ENCODE data around the gene DUSP9.

DUSP9 gene

DNA sequence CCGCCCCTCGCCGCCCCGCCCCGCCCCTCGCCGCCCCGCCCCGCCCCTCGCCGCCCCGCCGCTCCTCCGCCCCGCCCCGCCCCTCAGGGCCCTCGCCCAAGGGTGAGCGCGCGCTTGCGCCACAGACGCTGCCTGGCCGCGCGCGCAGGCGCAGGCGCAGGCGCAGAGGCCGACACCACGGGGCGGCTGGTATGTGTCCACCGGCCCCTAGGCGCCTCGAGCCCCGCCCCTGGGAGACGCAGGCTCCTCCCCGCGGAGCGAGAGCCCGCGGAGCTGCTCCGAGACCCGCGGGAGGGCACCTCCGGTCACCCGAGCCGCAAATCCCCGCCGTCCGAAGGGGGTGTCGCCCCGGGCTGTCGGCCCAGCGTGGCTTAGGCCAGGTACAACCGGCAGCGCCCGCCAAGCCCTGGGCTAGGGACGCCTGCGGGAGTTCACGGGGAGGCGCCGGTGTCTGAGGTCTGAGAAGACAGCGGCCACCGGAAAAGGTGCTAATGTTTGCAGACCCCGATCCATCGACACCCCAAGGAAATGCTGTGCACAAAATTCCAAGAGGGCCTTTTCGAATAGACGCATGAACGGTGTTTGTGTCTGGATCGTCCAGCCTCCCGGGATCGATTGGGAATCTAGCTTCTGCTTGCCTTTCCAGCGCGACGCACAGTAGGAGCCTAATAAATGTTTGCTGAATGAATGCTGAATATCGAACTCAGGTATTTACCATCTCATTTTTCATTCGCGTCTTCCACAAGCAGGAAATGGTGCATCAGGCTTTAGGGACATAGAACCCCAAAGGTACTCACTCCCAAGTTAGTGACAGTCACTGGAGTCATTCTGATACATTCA lies 47.6 kb upstream of the DUSP9 start (continued):
- no peak for TF ChIP-seq ZNF48 (tag by site-specific recombination; IDR thresholded peaks at IDR 0.05)
- peak; percentile 46 for TF ChIP-seq ZBTB17 (tag by site-specific recombination; IDR thresholded peaks at IDR 0.05)
- TF ChIP-seq, protein P1, sequence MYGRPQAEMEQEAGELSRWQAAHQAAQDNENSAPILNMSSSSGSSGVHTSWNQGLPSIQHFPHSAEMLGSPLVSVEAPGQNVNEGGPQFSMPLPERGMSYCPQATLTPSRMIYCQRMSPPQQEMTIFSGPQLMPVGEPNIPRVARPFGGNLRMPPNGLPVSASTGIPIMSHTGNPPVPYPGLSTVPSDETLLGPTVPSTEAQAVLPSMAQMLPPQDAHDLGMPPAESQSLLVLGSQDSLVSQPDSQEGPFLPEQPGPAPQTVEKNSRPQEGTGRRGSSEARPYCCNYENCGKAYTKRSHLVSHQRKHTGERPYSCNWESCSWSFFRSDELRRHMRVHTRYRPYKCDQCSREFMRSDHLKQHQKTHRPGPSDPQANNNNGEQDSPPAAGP (tag by site-specific recombination; IDR thresholded peaks at IDR 0.05), result peak; percentile 38; the same call in 1 of the 2 replicates
- peak; percentile 67; the same call in 1 of the 2 replicates for TF ChIP-seq ZSCAN16 (tag by site-specific recombination; IDR thresholded peaks at IDR 0.05)
- TF ChIP-seq ZNF335 (tag by site-specific recombination; conservative IDR thresholded peaks at IDR 0.05), result peak; percentile 50
- no peak for TF ChIP-seq ZNF221 (tag by site-specific recombination; IDR thresholded peaks at IDR 0.05; ENCODE audit: borderline replicate concordance)
- peak; percentile 59 for TF ChIP-seq ZIC2 (tag by site-specific recombination; IDR thresholded peaks at IDR 0.05)
- TF ChIP-seq ZEB2 (tag by site-specific recombination; IDR thresholded peaks at IDR 0.05), result peak; percentile 83
- peak; percentile 22; the same call in 1 of the 2 replicates for TF ChIP-seq SP3 (tag by site-specific recombination; IDR thresholded peaks at IDR 0.05)
- TF ChIP-seq ZBTB8A (tag by site-specific recombination; IDR thresholded peaks at IDR 0.05), result peak; percentile 81
- TF ChIP-seq ZNF501 (tag by site-specific recombination; IDR thresholded peaks at IDR 0.05), result no peak

DNA sequence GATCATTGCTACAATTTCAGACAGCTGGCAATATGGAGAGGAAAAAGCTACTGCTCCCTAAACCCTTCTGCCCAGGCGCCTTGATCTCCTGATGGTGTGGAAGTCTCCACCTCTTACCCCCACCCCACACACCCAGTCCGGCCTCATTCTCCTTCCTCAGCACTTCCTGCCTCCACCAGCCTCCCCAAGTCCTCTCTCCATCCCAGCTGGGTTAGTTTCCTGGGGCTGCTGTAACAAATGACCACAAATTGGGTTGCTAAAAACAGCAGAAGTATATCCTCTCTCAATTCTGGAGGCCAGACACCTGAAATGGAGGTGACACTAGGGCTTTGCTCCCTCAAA lies 47.0 kb upstream of the DUSP9 start:
- Histone ChIP-seq H3K9me3 (ENCODE audit: control insufficient read depth, insufficient read depth, low read depth, low read length) (no peaks in the 10 kb centered on the region), H3K4me3 (ENCODE audit: low read depth, low read length) (peak overlapping the region; percentile 59), H3K36me3 (ENCODE audit: control insufficient read depth in 2 of 2, insufficient read depth in 1 of 2, low read length in 2 of 2) (peaks cover 0 to 20% of the 10 kb centered on the region in 2 experiments; a peak in 2 of 3 replicates), H3K4me1 (ENCODE audit: control insufficient read depth, insufficient read depth, low read length) (no peaks in the 10 kb centered on the region), H3K27ac (ENCODE audit: extremely low read depth, low read depth, low read length) (no peak overlapping the region)
- POLR2A ChIA-PET, result interaction anchor here (1.4 kb wide), 1 partner anchor 46 kb away, joined by 4 read pairs; no protein-coding TSS in a partner anchor
- peak; percentile 60; the same call in 1 of the 2 replicates for TF ChIP-seq ZBTB48 (tag by site-specific recombination; IDR thresholded peaks at IDR 0.05)
- no peak for TF ChIP-seq ZNF16 (tag by site-specific recombination; IDR thresholded peaks at IDR 0.05; ENCODE audit: low read depth)
- TF ChIP-seq, protein P2, sequence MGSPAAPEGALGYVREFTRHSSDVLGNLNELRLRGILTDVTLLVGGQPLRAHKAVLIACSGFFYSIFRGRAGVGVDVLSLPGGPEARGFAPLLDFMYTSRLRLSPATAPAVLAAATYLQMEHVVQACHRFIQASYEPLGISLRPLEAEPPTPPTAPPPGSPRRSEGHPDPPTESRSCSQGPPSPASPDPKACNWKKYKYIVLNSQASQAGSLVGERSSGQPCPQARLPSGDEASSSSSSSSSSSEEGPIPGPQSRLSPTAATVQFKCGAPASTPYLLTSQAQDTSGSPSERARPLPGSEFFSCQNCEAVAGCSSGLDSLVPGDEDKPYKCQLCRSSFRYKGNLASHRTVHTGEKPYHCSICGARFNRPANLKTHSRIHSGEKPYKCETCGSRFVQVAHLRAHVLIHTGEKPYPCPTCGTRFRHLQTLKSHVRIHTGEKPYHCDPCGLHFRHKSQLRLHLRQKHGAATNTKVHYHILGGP (tag by site-specific recombination; IDR thresholded peaks at IDR 0.05), result no peak
- TF ChIP-seq ZNF544 (tag by site-specific recombination; IDR thresholded peaks at IDR 0.05), result no peak
- TF ChIP-seq, protein P3, sequence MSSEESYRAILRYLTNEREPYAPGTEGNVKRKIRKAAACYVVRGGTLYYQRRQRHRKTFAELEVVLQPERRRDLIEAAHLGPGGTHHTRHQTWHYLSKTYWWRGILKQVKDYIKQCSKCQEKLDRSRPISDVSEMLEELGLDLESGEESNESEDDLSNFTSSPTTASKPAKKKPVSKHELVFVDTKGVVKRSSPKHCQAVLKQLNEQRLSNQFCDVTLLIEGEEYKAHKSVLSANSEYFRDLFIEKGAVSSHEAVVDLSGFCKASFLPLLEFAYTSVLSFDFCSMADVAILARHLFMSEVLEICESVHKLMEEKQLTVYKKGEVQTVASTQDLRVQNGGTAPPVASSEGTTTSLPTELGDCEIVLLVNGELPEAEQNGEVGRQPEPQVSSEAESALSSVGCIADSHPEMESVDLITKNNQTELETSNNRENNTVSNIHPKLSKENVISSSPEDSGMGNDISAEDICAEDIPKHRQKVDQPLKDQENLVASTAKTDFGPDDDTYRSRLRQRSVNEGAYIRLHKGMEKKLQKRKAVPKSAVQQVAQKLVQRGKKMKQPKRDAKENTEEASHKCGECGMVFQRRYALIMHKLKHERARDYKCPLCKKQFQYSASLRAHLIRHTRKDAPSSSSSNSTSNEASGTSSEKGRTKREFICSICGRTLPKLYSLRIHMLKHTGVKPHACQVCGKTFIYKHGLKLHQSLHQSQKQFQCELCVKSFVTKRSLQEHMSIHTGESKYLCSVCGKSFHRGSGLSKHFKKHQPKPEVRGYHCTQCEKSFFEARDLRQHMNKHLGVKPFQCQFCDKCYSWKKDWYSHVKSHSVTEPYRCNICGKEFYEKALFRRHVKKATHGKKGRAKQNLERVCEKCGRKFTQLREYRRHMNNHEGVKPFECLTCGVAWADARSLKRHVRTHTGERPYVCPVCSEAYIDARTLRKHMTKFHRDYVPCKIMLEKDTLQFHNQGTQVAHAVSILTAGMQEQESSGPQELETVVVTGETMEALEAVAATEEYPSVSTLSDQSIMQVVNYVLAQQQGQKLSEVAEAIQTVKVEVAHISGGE (tag by site-specific recombination; conservative IDR thresholded peaks at IDR 0.05; ENCODE audit: low read depth), result peak; percentile 92
- CTCF ChIA-PET, result interaction anchor here (0.5 to 2.5 kb wide), 9 partner anchors 8 to 91 kb away, joined by 3 to 20 read pairs (median 4); no protein-coding TSS in a partner anchor

DNA sequence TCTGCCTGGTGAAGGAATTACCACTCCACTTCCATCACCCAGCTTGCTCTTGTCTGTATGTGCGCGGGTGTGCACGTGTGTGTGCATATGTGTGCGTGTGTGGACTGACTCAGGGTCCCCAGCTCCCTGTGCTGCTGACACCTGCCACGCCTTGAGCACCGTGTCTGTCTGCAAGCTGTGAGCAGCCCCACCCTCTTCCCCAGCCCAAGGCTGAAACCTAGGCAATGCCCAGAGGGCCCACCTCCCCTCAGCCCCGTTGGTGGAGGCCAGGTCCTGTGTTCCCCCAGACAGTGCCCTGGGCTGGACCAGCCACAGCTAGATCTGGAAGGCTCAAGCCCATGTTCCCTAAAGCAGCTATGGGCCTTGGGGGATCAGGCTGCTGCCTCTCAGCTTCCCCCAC lies 46.1 kb upstream of the DUSP9 start:
- H3K27ac ChIP-seq (ENCODE audit: extremely low read depth, low read depth, low read length), result no peak overlapping the region
- H3K4me3 ChIP-seq (ENCODE audit: low read depth, low read length), result no peak overlapping the region
- H3K9me3 ChIP-seq (ENCODE audit: control insufficient read depth, insufficient read depth, low read depth, low read length), result no peaks in the 10 kb centered on the region
- POLR2A ChIA-PET, result no interaction called here
- CTCF ChIA-PET, result interaction anchor here (0.6 to 2.5 kb wide), 3 partner anchors 9 to 62 kb away, joined by 4 to 20 read pairs (median 7); no protein-coding TSS in a partner anchor
- no peak for TF ChIP-seq ZNF707 (tag by site-specific recombination; IDR thresholded peaks at IDR 0.05)
- H3K4me1 ChIP-seq (ENCODE audit: control insufficient read depth, insufficient read depth, low read length), result no peaks in the 10 kb centered on the region
- peaks cover 0 to 10% of the 10 kb centered on the region in 2 experiments; a peak in 1 of 3 replicates for H3K36me3 ChIP-seq (ENCODE audit: control insufficient read depth in 2 of 2, insufficient read depth in 1 of 2, low read length in 2 of 2)

All from HEK293 (cell line).